GM21360 (cell line): ENCODE data around the gene ACAD9.
"Not testable (repeated sequence)": the region's sequence is repeated elsewhere in the genome, so short reads cannot be mapped to it uniquely, and the experiment has no call there.

ENCODE experiments used
- ATAC-seq: cut with Tn5 transposase; IDR thresholded peaks from one replicate; pipeline ENCODE4 v1.9.1; 2021; ENCODE audit warnings: mild to moderate bottlenecking, moderate library complexity; ENCODE audit not compliant: unreplicated experiment

Gene ACAD9

GRCh38 chr3:128889139-128889894 lies 9.9 kb downstream of the ACAD9 start:
- no peak for ATAC-seq

- no peak for ATAC-seq
These were observed 16.6 kb downstream of the ACAD9 start for GRCh38 chr3:128895843-128896697.

GRCh38 chr3:128902426-128902825 lies 23.0 kb downstream of the ACAD9 start:
- no peak for ATAC-seq

- ATAC-seq, result no peak
These were observed 24.1 kb downstream of the ACAD9 start for GRCh38 chr3:128903501-128903900.

GRCh38 chr3:128906031-128906803 lies 26.8 kb downstream of the ACAD9 start:
- ATAC-seq, result no peak

GRCh38 chr3:128906804-128907525 lies 27.5 kb downstream of the ACAD9 start:
- no peak for ATAC-seq

GRCh38 chr3:128907706-128908445 lies 28.5 kb downstream of the ACAD9 start:
- ATAC-seq, result no peak

- ATAC-seq, result no peak
These were observed 29.5 kb downstream of the ACAD9 start for GRCh38 chr3:128908951-128909350.

GRCh38 chr3:128910006-128910405 lies 30.6 kb downstream of the ACAD9 start:
- ATAC-seq, result no peak

- ATAC-seq, result no peak
These were observed 32.5 kb downstream of the ACAD9 start for GRCh38 chr3:128911911-128912310.

- ATAC-seq, result no peak
These were observed 35.7 kb downstream of the ACAD9 start for GRCh38 chr3:128914966-128915645.

GRCh38 chr3:128917291-128917690 lies 37.9 kb downstream of the ACAD9 start:
- ATAC-seq, result no peak

GRCh38 chr3:128919988-128920387 lies 40.6 kb downstream of the ACAD9 start:
- no peak for ATAC-seq

- no peak for ATAC-seq
These were observed 43.5 kb downstream of the ACAD9 start for GRCh38 chr3:128922804-128923459.

- ATAC-seq, result no peak
These were observed 44.2 kb downstream of the ACAD9 start for GRCh38 chr3:128923576-128923975.

- ATAC-seq, result not testable (repeated sequence)
These were observed 44.6 kb downstream of the ACAD9 start for GRCh38 chr3:128923986-128924385.

GRCh38 chr3:128929364-128929763 lies 49.9 kb downstream of the ACAD9 start:
- no peak for ATAC-seq

GRCh38 chr3:128931046-128931445 lies 51.6 kb downstream of the ACAD9 start:
- no peak for ATAC-seq
